B cell (primary cell): Measurements from ENCODE around the gene DHX34. TPM values are rescaled to one million over a fixed set of nuclear protein-coding genes. Genes with fewer than 3 reads are reported as not detected.
"Not testable (repeated sequence)": the region's sequence is repeated elsewhere in the genome, so short reads cannot be mapped to it uniquely, and the experiment has no call there.

Experiments used
- ATAC-seq: fragments of 200-7000 bp; cut with Tn5 transposase; one replicate; pipeline ENCODE4 v1.10.0; 2021; ENCODE audit warnings: low read depth, mild to moderate bottlenecking, moderate number of reproducible peaks, moderate library complexity
- CTCF ChIA-PET: fragments of 350-600 bp; sonication (Branson Sonifier 250); formaldehyde crosslinking; loops from one replicate; lab custom pipeline; 2021; ENCODE audit warnings: antibody characterized with exemption, inconsistent platforms; lab: Charles Lee
- POLR2A ChIA-PET: fragments of 350-600 bp; sonication (Branson Sonifier 250); formaldehyde crosslinking; loops from one replicate; lab custom pipeline; 2021; ENCODE audit warnings: antibody characterized with exemption; lab: Charles Lee
- DNase-seq: peaks from one replicate; pipeline ENCODE4 v3.0.0; 2013
- H2AFZ ChIP-seq: 2 replicates; pipeline ENCODE4 v1.6.1; 2012; ENCODE audit warnings: mild to moderate bottlenecking, low read depth, low read length; ENCODE audit not compliant: insufficient read depth, poor library complexity, severe bottlenecking
- H3K27ac ChIP-seq, 2 donors: 1 replicate in 1 of 2; 2 replicates in 1 of 2; pipeline ENCODE4 v1.5.1; 2012 to 2013; ENCODE audit warnings: low read length in 2 of 2, mild to moderate bottlenecking in 2 of 2, moderate library complexity in 1 of 2
- H3K27me3 ChIP-seq, 4 experiments: fragments of 200-600 bp in 1 of 4; sonication (generic) in 1 of 4; replicated peaks in 1 of 4; 1 replicate in 2 of 4; 2 replicates in 2 of 4; pipeline versions ENCODE4 v1.6.1 to v1.7.0; 2013 to 2016; ENCODE audit warnings: low read length in 3 of 4, mild to moderate bottlenecking in 2 of 4, mixed read lengths in 1 of 4, moderate library complexity in 1 of 4; ENCODE audit not compliant: insufficient read depth in 4 of 4, control insufficient read depth in 3 of 4; ENCODE audit errors: control extremely low read depth in 1 of 4
- H3K36me3 ChIP-seq, 2 experiments: replicated peaks in 1 of 2; 1 replicate in 1 of 2; 2 replicates in 1 of 2; pipeline versions ENCODE4 v1.6.1 to v1.7.1; 2013; ENCODE audit warnings: low read length in 1 of 2; ENCODE audit not compliant: insufficient read depth in 2 of 2, control insufficient read depth in 1 of 2; ENCODE audit errors: control extremely low read depth in 1 of 2, extremely low read depth in 1 of 2
- H3K4me1 ChIP-seq, 2 donors: fragments of 200-600 bp in 1 of 2; sonication (generic) in 1 of 2; 1 replicate in 1 of 2; 2 replicates in 1 of 2; pipeline versions ENCODE4 v1.5.1 to v1.6.1; 2013 to 2017; ENCODE audit warnings: low read length in 2 of 2; ENCODE audit not compliant: control insufficient read depth in 2 of 2, insufficient read depth in 2 of 2
- H3K4me2 ChIP-seq: replicated peaks from 2 replicates; pipeline ENCODE3; 2012; ENCODE audit warnings: mild to moderate bottlenecking, low read depth, low read length; ENCODE audit not compliant: poor library complexity, severe bottlenecking
- H3K4me3 ChIP-seq, 5 experiments: fragments of 200-600 bp in 1 of 5; sonication (generic) in 1 of 5; 1 replicate in 3 of 5; 2 replicates in 2 of 5; pipeline versions ENCODE4 v1.5.1 to v1.7.0; 2011 to 2016; ENCODE audit warnings: low read length in 4 of 5, mild to moderate bottlenecking in 4 of 5, low read depth in 2 of 5, control low read depth in 1 of 5, moderate library complexity in 1 of 5; ENCODE audit not compliant: insufficient read depth in 1 of 5; ENCODE audit errors: control extremely low read depth in 1 of 5, extremely low read depth in 1 of 5
- H3K79me2 ChIP-seq: fragments of 200-600 bp; sonication (generic); one replicate; pipeline ENCODE4 v1.6.0; 2016; ENCODE audit warnings: low read length; ENCODE audit not compliant: control insufficient read depth, insufficient read depth
- H3K9ac ChIP-seq: fragments of 200-600 bp; sonication (generic); 2 replicates; pipeline ENCODE4 v1.6.1; 2017; ENCODE audit warnings: mild to moderate bottlenecking, low read length, moderate library complexity
- H3K9me3 ChIP-seq, 3 donors: one replicate each; pipeline versions ENCODE4 v1.6.1 to v1.7.1; 2013; ENCODE audit warnings: low read length in 2 of 3; ENCODE audit not compliant: control insufficient read depth in 2 of 3, insufficient read depth in 1 of 3; ENCODE audit errors: control extremely low read depth in 1 of 3
- H4K20me1 ChIP-seq: 2 replicates; pipeline ENCODE4 v1.6.0; 2012; ENCODE audit warnings: mild to moderate bottlenecking, low read length; ENCODE audit not compliant: insufficient read depth, control insufficient read depth, poor library complexity, severe bottlenecking
- H3K27ac Mint-ChIP-seq: one replicate; pipeline ENCODE4 v1.8.0; 2021; ENCODE audit warnings: mixed read lengths
- H3K27me3 Mint-ChIP-seq: one replicate; pipeline ENCODE4 v1.8.0; 2021; ENCODE audit warnings: mixed read lengths
- H3K4me1 Mint-ChIP-seq: one replicate; pipeline ENCODE4 v1.8.0; 2021; ENCODE audit warnings: mixed read lengths
- H3K4me3 Mint-ChIP-seq: one replicate; pipeline ENCODE4 v1.8.0; 2021; ENCODE audit warnings: mixed read lengths
- H3K9me3 Mint-ChIP-seq: one replicate; pipeline ENCODE4 v1.8.0; 2022; ENCODE audit warnings: mixed read lengths; ENCODE audit not compliant: insufficient read depth
- EZH2 ChIP-seq: IDR thresholded peaks from 2 replicates; pipeline ENCODE4 v1.6.1; 2012; ENCODE audit warnings: borderline replicate concordance, low read depth, mild to moderate bottlenecking, moderate library complexity, low read length; ENCODE audit not compliant: insufficient read depth, poor library complexity, severe bottlenecking
- WGBS: methylation state at CpG from one replicate; pipeline ENCODE4 v1.1.5; 2013; ENCODE audit warnings: missing lambda C conversion rate; ENCODE audit not compliant: insufficient coverage; 5-methylcytosine and 5-hydroxymethylcytosine counted together
- intact Hi-C: fragments of 100-400 bp; cut with micrococcal nuclease; formaldehyde crosslinking; loops from one replicate; pipeline ENCODE4 v1.10.0; 2022
- polyA plus RNA-seq: library from polyadenylated mRNA; depleted of rRNA; stranded (reverse); fragments of >200 nt; gene quantifications from 2 replicates; pipeline ENCODE4 v1.2.3, GENCODE V29; 2012
- total RNA-seq, 2 donors: library from RNA; stranded (reverse); fragments of 120-200 nt in 1 of 2; gene quantifications; 1 replicate in 1 of 2; 2 replicates in 1 of 2; pipeline versions ENCODE4 v1.2.3 to v1.2.4, GENCODE V29; 2013 to 2022
- TF ChIP-seq, protein P1 (sequence below): fragments of 200-600 bp; IDR thresholded peaks from one replicate; pipeline ENCODE4 v1.8.0; 2022; ENCODE audit warnings: antibody characterized with exemption, mild to moderate bottlenecking

Gene DHX34
- total and polyA plus RNA-seq, 2 donors (not counting 1 experiment from before 2014, with no cell fraction given), result 25.1 to 31.3 TPM

DNA sequence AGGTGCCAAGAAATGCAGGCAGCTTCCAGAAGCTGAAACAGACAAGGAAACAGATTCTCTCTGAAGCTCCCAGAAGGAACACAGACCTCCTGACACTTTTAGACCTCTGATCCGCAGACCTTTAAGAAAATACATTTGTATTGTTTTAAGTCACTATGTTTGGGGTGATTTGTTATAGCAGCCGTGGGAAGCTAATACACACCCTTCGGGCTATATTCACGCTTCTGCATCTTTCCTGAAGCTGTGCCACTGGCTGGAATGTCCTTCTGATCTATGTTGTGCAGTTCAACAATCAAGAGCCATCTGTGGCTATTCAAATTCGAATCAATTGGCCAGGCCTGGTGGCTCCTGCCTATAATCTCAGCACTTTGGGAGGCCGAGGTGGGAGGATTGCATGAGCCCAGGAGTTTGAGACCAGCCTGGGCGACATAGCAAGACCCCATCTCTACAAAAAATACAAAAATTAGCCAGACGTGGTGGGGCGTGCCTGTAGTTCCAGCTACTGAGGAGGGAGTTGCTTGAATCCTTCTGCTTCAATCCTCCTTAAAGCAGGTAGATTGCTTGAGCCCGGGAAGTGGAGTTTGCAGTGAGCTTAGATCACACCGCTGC lies 5.8 kb upstream of the DHX34 start:
- H3K4me1 ChIP-seq, result peaks cover 0 to under 1% of the 10 kb centered on the region in 2 donors
- TF ChIP-seq, protein P1, sequence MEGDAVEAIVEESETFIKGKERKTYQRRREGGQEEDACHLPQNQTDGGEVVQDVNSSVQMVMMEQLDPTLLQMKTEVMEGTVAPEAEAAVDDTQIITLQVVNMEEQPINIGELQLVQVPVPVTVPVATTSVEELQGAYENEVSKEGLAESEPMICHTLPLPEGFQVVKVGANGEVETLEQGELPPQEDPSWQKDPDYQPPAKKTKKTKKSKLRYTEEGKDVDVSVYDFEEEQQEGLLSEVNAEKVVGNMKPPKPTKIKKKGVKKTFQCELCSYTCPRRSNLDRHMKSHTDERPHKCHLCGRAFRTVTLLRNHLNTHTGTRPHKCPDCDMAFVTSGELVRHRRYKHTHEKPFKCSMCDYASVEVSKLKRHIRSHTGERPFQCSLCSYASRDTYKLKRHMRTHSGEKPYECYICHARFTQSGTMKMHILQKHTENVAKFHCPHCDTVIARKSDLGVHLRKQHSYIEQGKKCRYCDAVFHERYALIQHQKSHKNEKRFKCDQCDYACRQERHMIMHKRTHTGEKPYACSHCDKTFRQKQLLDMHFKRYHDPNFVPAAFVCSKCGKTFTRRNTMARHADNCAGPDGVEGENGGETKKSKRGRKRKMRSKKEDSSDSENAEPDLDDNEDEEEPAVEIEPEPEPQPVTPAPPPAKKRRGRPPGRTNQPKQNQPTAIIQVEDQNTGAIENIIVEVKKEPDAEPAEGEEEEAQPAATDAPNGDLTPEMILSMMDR, result no peak
- no peak for TF ChIP-seq EZH2
- 91% methylated on average over 6 of the region's 11 CpGs for WGBS
- ChIA-PET POLR2A (no interaction called here), CTCF (no interaction called here)
- no peaks in the 10 kb centered on the region for H3K36me3 ChIP-seq
- H3K9me3 ChIP-seq, result peaks cover 0 to 9% (median 0%) of the 10 kb centered on the region in 3 donors
- no peak overlapping the region for H3K4me3 Mint-ChIP-seq
- peaks cover 9% of the 10 kb centered on the region for H3K27me3 Mint-ChIP-seq
- H3K27me3 ChIP-seq, result peaks cover 0 to 8% (median 0%) of the 10 kb centered on the region in 4 experiments
- no peak overlapping the region for H2AFZ ChIP-seq
- H3K79me2 ChIP-seq, result peaks cover 2% of the 10 kb centered on the region
- ATAC-seq (no peak), DNase-seq (no peak)
- H3K4me3 ChIP-seq, result no peak overlapping the region
- no peak overlapping the region for H3K9ac ChIP-seq
- intact Hi-C loops, result no loop called here
- no peaks in the 10 kb centered on the region for H4K20me1 ChIP-seq
- H3K27ac Mint-ChIP-seq, result no peak overlapping the region
- no peak overlapping the region for H3K27ac ChIP-seq
- peaks cover 2% of the 10 kb centered on the region for H3K4me1 Mint-ChIP-seq
- H3K9me3 Mint-ChIP-seq, result no peaks in the 10 kb centered on the region
- H3K4me2 ChIP-seq, result no peak overlapping the region

DNA sequence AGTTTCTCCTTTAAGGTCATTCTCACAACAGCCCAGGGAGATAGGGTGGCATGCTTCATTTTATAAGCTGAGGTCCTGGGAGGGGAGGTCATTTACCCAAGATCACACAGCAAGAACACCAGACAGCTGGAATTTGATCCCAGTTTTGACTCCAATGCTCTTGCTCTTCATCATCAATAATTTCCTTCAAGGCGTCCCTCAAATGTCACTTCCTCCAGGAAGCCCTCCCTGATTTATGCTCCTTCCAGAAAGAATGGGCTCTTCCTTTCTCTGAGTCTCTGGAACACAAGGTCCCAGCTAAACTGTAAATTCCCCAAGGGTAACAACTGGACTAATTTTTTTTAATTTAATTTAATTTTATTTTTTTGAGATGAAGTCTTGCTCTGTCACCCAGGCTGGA lies 4.7 kb upstream of the DHX34 start:
- no peak overlapping the region for H2AFZ ChIP-seq
- no peaks in the 10 kb centered on the region for H4K20me1 ChIP-seq
- no peak for ATAC-seq
- peaks cover 4 to 8% of the 10 kb centered on the region in 2 donors for H3K4me1 ChIP-seq
- POLR2A ChIA-PET, result interaction anchor here (0.6 kb wide), 1 partner anchor 68 kb away, joined by 6 read pairs; no protein-coding TSS in a partner anchor
- peaks cover 0 to 9% (median 0%) of the 10 kb centered on the region in 3 donors for H3K9me3 ChIP-seq
- H3K4me3 Mint-ChIP-seq, result no peak overlapping the region
- no peak overlapping the region for H3K27ac Mint-ChIP-seq
- H3K27ac ChIP-seq, result no peak overlapping the region
- no CpG with 5 or more reads among the region's 1 CpG for WGBS
- no peaks in the 10 kb centered on the region for H3K9me3 Mint-ChIP-seq
- peaks cover 9% of the 10 kb centered on the region for H3K27me3 Mint-ChIP-seq
- DNase-seq, result no peak
- no peak overlapping the region for H3K4me2 ChIP-seq
- CTCF ChIA-PET, result no interaction called here
- H3K36me3 ChIP-seq, result no peaks in the 10 kb centered on the region
- peaks cover 12% of the 10 kb centered on the region for H3K4me1 Mint-ChIP-seq
- intact Hi-C loops, result no loop called here
- no peak overlapping the region for H3K9ac ChIP-seq
- H3K4me3 ChIP-seq, result no peak overlapping the region
- H3K79me2 ChIP-seq, result peaks cover 10% of the 10 kb centered on the region
- no peak for TF ChIP-seq EZH2
- TF ChIP-seq, protein P1, result no peak
- peaks cover 0 to 8% (median 0%) of the 10 kb centered on the region in 4 experiments for H3K27me3 ChIP-seq

GRCh38 chr19:47346024-47346423 lies 3.1 kb upstream of the DHX34 start:
- H3K4me3 ChIP-seq, H3K27me3 Mint-ChIP-seq, H3K4me3 Mint-ChIP-seq, H3K36me3 ChIP-seq, H3K27me3 ChIP-seq, H3K9ac ChIP-seq, H4K20me1 ChIP-seq, ATAC-seq, H3K27ac ChIP-seq, H3K27ac Mint-ChIP-seq, H3K9me3 ChIP-seq, POLR2A ChIA-PET, H3K9me3 Mint-ChIP-seq, DNase-seq, H3K4me2 ChIP-seq, H2AFZ ChIP-seq: not testable (repeated sequence)
- H3K4me1 Mint-ChIP-seq, result peaks cover 24% of the 10 kb centered on the region
- H3K79me2 ChIP-seq, result peaks cover 23% of the 10 kb centered on the region
- H3K4me1 ChIP-seq, result peaks cover 10 to 16% of the 10 kb centered on the region in 2 donors
- 92% methylated on average over 6 of the region's 6 CpGs for WGBS
- intact Hi-C loops, result loop anchor here (5.0 kb wide), 1 partner anchor 39 kb away; the partner anchor contains the start of gene C5AR1
- CTCF ChIA-PET, result interaction anchor here (1.1 to 1.3 kb wide), 2 partner anchors 62 to 92 kb away, joined by 3 read pairs; no protein-coding TSS in a partner anchor
